Left renal pelvis (tissue), 4 donors: ENCODE results near the gene HYI. TPM values are rescaled to one million over a fixed set of nuclear protein-coding genes. Genes with fewer than 3 reads are reported as not detected.

Experiments
- DNase-seq, 4 donors: peaks; one replicate each; pipeline ENCODE4 v3.0.0-alpha.2; 2013; ENCODE audit warnings: low read depth in 4 of 4, low spot score in 3 of 4
- polyA plus RNA-seq, 4 donors: library from polyadenylated mRNA; unstranded; fragments of 120-200 nt; gene quantifications; one replicate each; pipeline ENCODE4 v1.2.1, GENCODE V29; 2013; ENCODE audit not compliant: insufficient read length in 4 of 4

HYI gene
- polyA plus RNA-seq, 4 donors, result 32.7 to 54.1 (median 38.6) TPM

- DNase-seq, result no peak
These were observed 48.4 kb downstream of the HYI start for GRCh38 chr1:43405219-43405875.

GRCh38 chr1:43404353-43404752 lies 49.4 kb downstream of the HYI start:
- DNase-seq, result no peak

- no peak for DNase-seq
These were observed 51.5 kb downstream of the HYI start for GRCh38 chr1:43402089-43402865.

Other genes starting within 250 kb of the HYI start
- 10 to 100 TPM in 3 of 4 donors, under 1 TPM in 1; 0.66 to 19.1 (median 13.1) TPM for gene TMEM125, start 183.9 kb downstream of the HYI start, polyA plus RNA-seq
- gene C1orf210, start 168.3 kb downstream of the HYI start, polyA plus RNA-seq, result 10 to 100 TPM in 3 of 4 donors, under 1 TPM in 1; 0.72 to 27.8 (median 21.6) TPM
- gene TIE1, start 152.9 kb downstream of the HYI start, polyA plus RNA-seq, result 10 to 100 TPM; 31.5 to 57.9 (median 48.6) TPM
- under 1 TPM; 0.55 to 0.72 (median 0.62) TPM for gene MPL, start 116.1 kb downstream of the HYI start, polyA plus RNA-seq
- gene CDC20, start 95.0 kb downstream of the HYI start, polyA plus RNA-seq, result 10 to 100 TPM; 33.2 to 42.0 (median 35.0) TPM
- 10 to 100 TPM; 45.2 to 87.2 (median 80.5) TPM for gene ELOVL1, start 85.9 kb downstream of the HYI start, polyA plus RNA-seq
- gene MED8, start 64.1 kb downstream of the HYI start, polyA plus RNA-seq, result 10 to 100 TPM; 38.4 to 40.9 (median 40.1) TPM
- gene SZT2, start 64.0 kb downstream of the HYI start, polyA plus RNA-seq, result 10 to 100 TPM; 17.3 to 30.1 (median 21.7) TPM
- 100 to 1,000 TPM; 100 to 253 (median 200) TPM for gene PTPRF, start 77.0 kb upstream of the HYI start, polyA plus RNA-seq
- gene KDM4A, start 196.2 kb upstream of the HYI start, polyA plus RNA-seq, result 10 to 100 TPM; 48.3 to 54.8 (median 53.4) TPM